OCI-LY3 (cell line): Measurements from ENCODE around the gene ABCA10.

Experiments
- H2AFZ ChIP-seq: fragments of 200-600, 300-600 bp; shearing (Covaris generic); 2 replicates; pipeline ENCODE4 v1.6.0; 2014; ENCODE audit warnings: antibody characterized with exemption, low read depth, low read length
- H3K27ac ChIP-seq: fragments of 200-600, 300-600 bp; sonication (generic); 2 replicates; pipeline ENCODE4 v1.5.1; 2014; ENCODE audit warnings: mild to moderate bottlenecking, low read length, moderate library complexity, mixed read lengths
- H3K27me3 ChIP-seq: fragments of 200-600, 300-600 bp; sonication (generic); 2 replicates; pipeline ENCODE4 v1.6.1; 2014; ENCODE audit warnings: low read depth, low read length, mixed read lengths
- H3K36me3 ChIP-seq: fragments of 200-600, 300-600 bp; sonication (generic); replicated peaks from 2 replicates; pipeline ENCODE3; 2014; ENCODE audit warnings: low read depth, low read length, mixed read lengths
- H3K4me1 ChIP-seq: fragments of 300-600, 200-600 bp; sonication (generic); 2 replicates; pipeline ENCODE4 v1.6.1; 2014; ENCODE audit warnings: low read length, mixed read lengths
- H3K4me2 ChIP-seq: fragments of 200-600, 300-600 bp; sonication (generic); 2 replicates; pipeline ENCODE4 v1.6.1; 2014; ENCODE audit warnings: low read length, mixed read lengths
- H3K4me3 ChIP-seq: fragments of 300-600, 200-600 bp; sonication (generic); 2 replicates; pipeline ENCODE4 v1.5.1; 2014; ENCODE audit warnings: antibody characterized with exemption, mild to moderate bottlenecking, low read length, moderate library complexity
- H3K79me2 ChIP-seq: fragments of 300-600, 200-600 bp; shearing (Covaris generic); 2 replicates; pipeline ENCODE4 v1.6.1; 2014; ENCODE audit warnings: mild to moderate bottlenecking, low read length, mixed read lengths
- H3K9ac ChIP-seq: fragments of 300-600, 200-600 bp; shearing (Covaris generic); 2 replicates; pipeline ENCODE4 v1.6.0; 2014; ENCODE audit warnings: mild to moderate bottlenecking, low read length, moderate library complexity
- H3K9me3 ChIP-seq: fragments of 200-600, 300-600 bp; shearing (Covaris generic); 2 replicates; pipeline ENCODE4 v1.6.1; 2014; ENCODE audit warnings: low read length, mixed read lengths; ENCODE audit not compliant: insufficient read depth
- H4K20me1 ChIP-seq: fragments of 200-600, 300-600 bp; sonication (generic); 2 replicates; pipeline ENCODE4 v1.6.1; 2016; ENCODE audit warnings: low read length, mixed read lengths; ENCODE audit not compliant: insufficient read depth
- CTCF ChIP-seq: fragments of 200-600, 300-600 bp; sonication (generic); IDR thresholded peaks from 2 replicates; pipeline ENCODE4 v1.5.1; 2014; ENCODE audit warnings: antibody characterized with exemption, low read length, low read depth
- EZH2phosphoT487 ChIP-seq: fragments of 200-600 bp; shearing (Covaris generic); IDR thresholded peaks from 2 replicates; pipeline ENCODE4 v1.6.1; 2018; ENCODE audit warnings: antibody characterized with exemption, mixed run types, low read depth

Gene ABCA10

GRCh38 chr17:69245617-69246016 lies 17.0 kb upstream of the ABCA10 start:
- Histone ChIP-seq H3K4me2 (no peak overlapping the region), H3K27me3 (no peaks in the 10 kb centered on the region), H4K20me1 (no peaks in the 10 kb centered on the region), H2AFZ (no peak overlapping the region), H3K79me2 (no peaks in the 10 kb centered on the region), H3K4me3 (no peak overlapping the region), H3K4me1 (no peaks in the 10 kb centered on the region), H3K9me3 (no peaks in the 10 kb centered on the region), H3K27ac (no peak overlapping the region), H3K36me3 (no peaks in the 10 kb centered on the region), H3K9ac (no peak overlapping the region)
- TF ChIP-seq CTCF = no peak
- no peak for TF ChIP-seq EZH2phosphoT487

GRCh38 chr17:69239611-69240600 lies 11.3 kb upstream of the ABCA10 start:
- TF ChIP-seq EZH2phosphoT487 = no peak
- TF ChIP-seq CTCF = no peak
- H3K4me1 ChIP-seq = peaks cover 5% of the 10 kb centered on the region
- H3K9ac ChIP-seq = no peak overlapping the region
- no peak overlapping the region for H3K27ac ChIP-seq
- H3K4me3 ChIP-seq = no peak overlapping the region
- H3K36me3 ChIP-seq = peaks cover 2% of the 10 kb centered on the region
- H2AFZ ChIP-seq = no peak overlapping the region
- no peaks in the 10 kb centered on the region for H3K9me3 ChIP-seq
- H3K79me2 ChIP-seq = no peaks in the 10 kb centered on the region
- no peaks in the 10 kb centered on the region for H3K27me3 ChIP-seq
- H3K4me2 ChIP-seq = no peak overlapping the region
- no peaks in the 10 kb centered on the region for H4K20me1 ChIP-seq

- no peak overlapping the region for H3K9ac ChIP-seq
- H4K20me1 ChIP-seq = no peaks in the 10 kb centered on the region
- no peak overlapping the region for H3K27ac ChIP-seq
- H3K4me2 ChIP-seq = no peak overlapping the region
- H3K27me3 ChIP-seq = no peaks in the 10 kb centered on the region
- H3K4me3 ChIP-seq = no peak overlapping the region
- H3K79me2 ChIP-seq = no peaks in the 10 kb centered on the region
- TF ChIP-seq CTCF = no peak
- peaks cover 9% of the 10 kb centered on the region for H3K9me3 ChIP-seq
- H3K36me3 ChIP-seq = peaks cover 18% of the 10 kb centered on the region
- peaks cover 6% of the 10 kb centered on the region for H3K4me1 ChIP-seq
- no peak overlapping the region for H2AFZ ChIP-seq
Measured at GRCh38 chr17:69236946-69237345, 8.3 kb upstream of the ABCA10 start.

GRCh38 chr17:69236464-69236863 lies 7.8 kb upstream of the ABCA10 start:
- Histone ChIP-seq H3K4me1 (peaks cover 6% of the 10 kb centered on the region), H3K79me2 (no peaks in the 10 kb centered on the region), H4K20me1 (no peaks in the 10 kb centered on the region), H3K27me3 (no peaks in the 10 kb centered on the region), H2AFZ (no peak overlapping the region), H3K27ac (no peak overlapping the region), H3K9me3 (peaks cover 9% of the 10 kb centered on the region), H3K4me2 (no peak overlapping the region), H3K36me3 (peaks cover 18% of the 10 kb centered on the region), H3K4me3 (no peak overlapping the region), H3K9ac (no peak overlapping the region)
- TF ChIP-seq EZH2phosphoT487 (no peak), CTCF (no peak)
